Sigmoid colon (tissue), 4 donors: ENCODE results near the gene EID3.

Source experiments
- EP300 ChIP-seq, 4 donors: sonication (generic); formaldehyde crosslinking; IDR thresholded peaks; one replicate each; pipeline ENCODE4 v1.6.1; 2017; ENCODE audit warnings: antibody characterized with exemption in 4 of 4
- POLR2A ChIP-seq, 2 donors: fragments of 450-650 bp; IDR thresholded peaks; one replicate each; pipeline ENCODE4 v1.6.1; 2016; ENCODE audit warnings: antibody characterized with exemption in 2 of 2, mild to moderate bottlenecking in 2 of 2, moderate library complexity in 2 of 2
- POLR2AphosphoS5 ChIP-seq, 4 donors: sonication (generic); formaldehyde crosslinking; IDR thresholded peaks; one replicate each; pipeline ENCODE4 v1.6.1; 2017; ENCODE audit warnings: antibody characterized with exemption in 4 of 4
- TF ChIP-seq, protein P1 (sequence below), 4 experiments: fragments of 450-650 bp in 3 of 4; fragments of 200-600 bp in 1 of 4; IDR thresholded peaks; one replicate each; pipeline ENCODE4 v1.5.1; 2016 to 2019; ENCODE audit warnings: antibody characterized with exemption in 4 of 4, mild to moderate bottlenecking in 3 of 4, moderate library complexity in 2 of 4

DNA sequence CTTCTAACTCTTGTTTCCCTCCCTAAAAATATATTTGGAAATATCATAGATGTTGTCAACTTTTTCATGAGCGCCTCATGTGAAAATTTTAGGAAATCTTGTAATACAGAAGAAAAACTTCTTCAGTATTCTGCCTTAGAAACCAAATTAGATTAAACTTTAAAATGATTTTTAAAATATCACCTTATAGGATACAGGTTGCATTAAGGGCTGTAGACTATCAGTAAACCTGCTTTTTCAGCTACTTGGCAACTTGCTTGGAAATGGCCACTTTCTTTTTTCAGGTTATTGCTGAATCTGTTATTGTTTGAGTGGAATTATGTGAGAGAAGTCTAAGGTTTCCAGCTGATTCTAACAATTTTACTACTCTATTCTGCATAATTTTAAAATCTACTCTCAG is 9.1 kb downstream of the EID3 start:
- TF ChIP-seq, protein P1, sequence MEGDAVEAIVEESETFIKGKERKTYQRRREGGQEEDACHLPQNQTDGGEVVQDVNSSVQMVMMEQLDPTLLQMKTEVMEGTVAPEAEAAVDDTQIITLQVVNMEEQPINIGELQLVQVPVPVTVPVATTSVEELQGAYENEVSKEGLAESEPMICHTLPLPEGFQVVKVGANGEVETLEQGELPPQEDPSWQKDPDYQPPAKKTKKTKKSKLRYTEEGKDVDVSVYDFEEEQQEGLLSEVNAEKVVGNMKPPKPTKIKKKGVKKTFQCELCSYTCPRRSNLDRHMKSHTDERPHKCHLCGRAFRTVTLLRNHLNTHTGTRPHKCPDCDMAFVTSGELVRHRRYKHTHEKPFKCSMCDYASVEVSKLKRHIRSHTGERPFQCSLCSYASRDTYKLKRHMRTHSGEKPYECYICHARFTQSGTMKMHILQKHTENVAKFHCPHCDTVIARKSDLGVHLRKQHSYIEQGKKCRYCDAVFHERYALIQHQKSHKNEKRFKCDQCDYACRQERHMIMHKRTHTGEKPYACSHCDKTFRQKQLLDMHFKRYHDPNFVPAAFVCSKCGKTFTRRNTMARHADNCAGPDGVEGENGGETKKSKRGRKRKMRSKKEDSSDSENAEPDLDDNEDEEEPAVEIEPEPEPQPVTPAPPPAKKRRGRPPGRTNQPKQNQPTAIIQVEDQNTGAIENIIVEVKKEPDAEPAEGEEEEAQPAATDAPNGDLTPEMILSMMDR (IDR thresholded peaks at IDR 0.05), result no peak
- TF ChIP-seq POLR2AphosphoS5 (IDR thresholded peaks at IDR 0.05) (no peak), POLR2A (IDR thresholded peaks at IDR 0.05) (no peak), EP300 (IDR thresholded peaks at IDR 0.05) (no peak)
